Endothelial cell of umbilical vein (primary cell): ENCODE data around the gene HTRA3. TPM values are rescaled to one million over a fixed set of nuclear protein-coding genes. Genes with fewer than 3 reads are reported as not detected.

Experiments used
- BruUV-seq: library from RNA; stranded (reverse); fragments of 400-500 nt; replicated peaks from 2 replicates; lab custom pipeline; 2021; lab: Mats Ljungman, UMichigan
- CTCF ChIA-PET: fragments of 300-600, 350-600 bp; sonication (Branson Sonifier 250); formaldehyde crosslinking; loops from one replicate; lab custom pipeline; 2021; ENCODE audit warnings: antibody characterized with exemption, inconsistent platforms; lab: Charles Lee
- POLR2A ChIA-PET: fragments of 300-600, 350-600 bp; sonication (Branson Sonifier 250); formaldehyde crosslinking; loops from one replicate; lab custom pipeline; 2021; ENCODE audit warnings: antibody characterized with exemption, inconsistent platforms; lab: Charles Lee
- DNase-seq: peaks from one replicate; pipeline ENCODE4 v3.0.0-alpha.2; 2011; ENCODE audit warnings: low read depth, low spot score
- FAIRE-seq: peaks from 2 replicates; lab custom pipeline; 2011; peaks lifted over from hg19 to GRCh38; lab: Jason Lieb, UNC
- H2AFZ ChIP-seq: 2 replicates; pipeline ENCODE4 v1.6.0; 2012; ENCODE audit warnings: low read depth, low read length, control low read depth, inconsistent platforms
- H3K27ac ChIP-seq: 2 replicates; pipeline ENCODE4 v1.5.1; 2011; ENCODE audit warnings: low read depth, mild to moderate bottlenecking, control low read depth, low read length, moderate library complexity; ENCODE audit not compliant: insufficient read depth
- H3K27me3 ChIP-seq, 2 experiments: 2 replicates each; pipeline versions ENCODE4 v1.6.0 to v1.6.1; 2011; ENCODE audit warnings: low read length in 2 of 2, mixed read lengths in 1 of 2; ENCODE audit not compliant: control insufficient read depth in 2 of 2, insufficient read depth in 2 of 2
- H3K36me3 ChIP-seq, 2 experiments: 2 replicates in 1 of 2; 3 replicates in 1 of 2; pipeline ENCODE4 v1.5.1; 2011; ENCODE audit warnings: low read length in 2 of 2, mild to moderate bottlenecking in 1 of 2, moderate library complexity in 1 of 2; ENCODE audit not compliant: control insufficient read depth in 2 of 2, insufficient read depth in 2 of 2; ENCODE audit errors: extremely low read depth in 1 of 2
- H3K4me1 ChIP-seq: 3 replicates; pipeline ENCODE4 v1.5.1; 2011; ENCODE audit warnings: mild to moderate bottlenecking, low read length; ENCODE audit not compliant: control insufficient read depth, insufficient read depth; ENCODE audit errors: extremely low read depth
- H3K4me2 ChIP-seq: 2 replicates; pipeline ENCODE4 v1.6.1; 2011; ENCODE audit warnings: low read length, control low read depth, mixed read lengths; ENCODE audit not compliant: insufficient read depth
- H3K4me3 ChIP-seq, 3 experiments: fragments of 200-600 bp in 1 of 3; sonication (generic), shearing (Covaris generic) in 1 of 3; replicated peaks in 1 of 3; 2 replicates each; pipeline ENCODE4 v1.5.1; 2011 to 2016; ENCODE audit warnings: control low read depth in 3 of 3, low read length in 3 of 3, mild to moderate bottlenecking in 2 of 3, inconsistent platforms in 1 of 3, low read depth in 1 of 3, moderate library complexity in 1 of 3; ENCODE audit not compliant: insufficient read depth in 1 of 3
- H3K79me2 ChIP-seq: 2 replicates; pipeline ENCODE4 v1.6.0; 2012; ENCODE audit warnings: low read length, inconsistent platforms; ENCODE audit not compliant: control insufficient read depth, insufficient read depth
- H3K9ac ChIP-seq: replicated peaks from 2 replicates; pipeline ENCODE3; 2011; ENCODE audit warnings: low read length, control low read depth; ENCODE audit not compliant: insufficient read depth; ENCODE audit errors: extremely low read depth
- H3K9me1 ChIP-seq: replicated peaks from 3 replicates; pipeline ENCODE4 v1.6.0; 2011; ENCODE audit warnings: mild to moderate bottlenecking, low read length; ENCODE audit not compliant: control insufficient read depth, insufficient read depth; ENCODE audit errors: extremely low read depth
- H3K9me3 ChIP-seq: replicated peaks from 2 replicates; pipeline ENCODE4 v1.5.1; 2012; ENCODE audit warnings: low read length, inconsistent platforms; ENCODE audit not compliant: control insufficient read depth, insufficient read depth
- H4K20me1 ChIP-seq: replicated peaks from 2 replicates; pipeline ENCODE3; 2011; ENCODE audit warnings: mild to moderate bottlenecking, low read length; ENCODE audit not compliant: control insufficient read depth, insufficient read depth; ENCODE audit errors: extremely low read depth
- EZH2 ChIP-seq: IDR thresholded peaks from 2 replicates; pipeline ENCODE4 v1.6.1; 2012; ENCODE audit warnings: borderline replicate concordance, low read depth, mild to moderate bottlenecking, moderate library complexity, low read length, inconsistent platforms; ENCODE audit not compliant: severe bottlenecking
- FOS ChIP-seq: IDR thresholded peaks from 2 replicates; pipeline ENCODE4 v1.6.1; 2011; ENCODE audit warnings: mild to moderate bottlenecking, low read length, moderate library complexity, borderline replicate concordance; ENCODE audit not compliant: insufficient read depth
- GATA2 ChIP-seq: IDR thresholded peaks from 2 replicates; pipeline ENCODE4 v1.7.0; 2011; ENCODE audit warnings: low read depth, mild to moderate bottlenecking, moderate library complexity, mixed read lengths, low read length; ENCODE audit not compliant: insufficient read length, insufficient read depth
- JUN ChIP-seq: IDR thresholded peaks from 2 replicates; pipeline ENCODE4 v1.6.1; 2011; ENCODE audit warnings: borderline replicate concordance, low read depth; ENCODE audit not compliant: insufficient read length, insufficient read depth
- MYC ChIP-seq: IDR thresholded peaks from one replicate; pipeline ENCODE4 v1.6.1; 2011; ENCODE audit warnings: mild to moderate bottlenecking, low read depth, low read length
- POLR2A ChIP-seq: IDR thresholded peaks from 2 replicates; pipeline ENCODE4 v1.6.1; 2012; ENCODE audit warnings: low read depth, mild to moderate bottlenecking, control low read depth, low read length
- POLR2AphosphoS5 ChIP-seq: IDR thresholded peaks from 2 replicates; pipeline ENCODE4 v1.6.1; 2012; ENCODE audit warnings: low read depth, mild to moderate bottlenecking, control low read depth, low read length, moderate library complexity; ENCODE audit not compliant: insufficient read depth
- dilution Hi-C: fragments of 300-500 bp; cut with MboI; formaldehyde crosslinking; loops from one replicate; pipeline ENCODE4 v1.15.0; 2019; ENCODE audit warnings: low sequenced_read_pairs; ENCODE audit not compliant: extremely low pct_ligation_motif_present
- intact Hi-C: fragments of 100-400 bp; cut with micrococcal nuclease; formaldehyde crosslinking; loops from one replicate; pipeline ENCODE4 v1.10.0; 2022
- polyA plus RNA-seq, 4 experiments: library from polyadenylated mRNA; depleted of rRNA in 3 of 4; stranded (reverse) in 3 of 4; unstranded in 1 of 4; fragments of >200 nt; gene quantifications; 2 replicates each; pipeline versions ENCODE4 v1.2.1 to v1.2.3, GENCODE V29; 2011 to 2012; ENCODE audit warnings: missing spikeins in 1 of 4
- total RNA-seq: library from RNA; stranded (reverse); gene quantifications from 2 replicates; pipeline ENCODE4 v1.2.3, GENCODE V29; 2021
- TF ChIP-seq, protein P1 (sequence below): IDR thresholded peaks from 2 replicates; pipeline ENCODE4 v1.6.1; 2011; ENCODE audit not compliant: insufficient read depth, insufficient read length
- TF ChIP-seq, protein P2 (sequence below), 2 donors: IDR thresholded peaks; 1 replicate in 1 of 2; 2 replicates in 1 of 2; pipeline ENCODE4 v1.5.1; 2011; ENCODE audit warnings: low read length in 2 of 2, mild to moderate bottlenecking in 2 of 2, moderate library complexity in 2 of 2, control low read depth in 1 of 2, inconsistent platforms in 1 of 2, low read depth in 1 of 2; ENCODE audit not compliant: insufficient read depth in 1 of 2; ENCODE audit errors: extremely low read depth in 1 of 2

The HTRA3 gene
- total and polyA plus RNA-seq, 2 donors (not counting 3 experiments of a cell fraction or from before 2014, with no cell fraction given) = 9.0 to 12.0 TPM

DNA sequence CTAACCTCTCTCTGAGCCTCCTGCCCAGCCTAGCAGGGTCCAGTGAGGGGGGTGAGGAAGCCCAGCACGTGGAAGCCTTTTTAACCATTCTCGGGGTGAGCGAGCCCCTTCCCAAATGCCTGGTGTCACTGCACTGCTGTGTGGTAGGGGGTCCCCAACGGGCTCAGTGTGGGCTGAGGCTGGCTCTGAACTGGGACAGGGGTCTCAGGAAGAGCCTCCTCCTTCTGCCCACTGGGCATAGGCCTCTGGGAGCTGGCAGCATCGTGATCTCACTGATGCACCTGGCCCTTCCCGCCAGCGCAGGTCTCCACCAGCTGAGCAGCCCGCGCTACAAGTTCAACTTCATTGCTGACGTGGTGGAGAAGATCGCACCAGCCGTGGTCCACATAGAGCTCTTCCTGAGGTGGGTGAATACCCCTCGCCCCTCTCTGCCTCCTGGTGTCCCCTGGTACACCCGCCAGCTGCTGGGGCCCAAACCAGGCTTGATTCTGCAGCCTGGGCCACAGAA lies 12.6 kb downstream of the HTRA3 start:
- no peaks in the 10 kb centered on the region for H3K27me3 ChIP-seq
- POLR2A ChIA-PET = no interaction called here
- CTCF ChIA-PET = interaction anchor here (2.9 kb wide), 1 partner anchor 15 kb away, joined by 9 read pairs; no protein-coding TSS in a partner anchor
- no peak for FAIRE-seq
- H4K20me1 ChIP-seq = no peaks in the 10 kb centered on the region
- no peak overlapping the region for H3K4me2 ChIP-seq
- TF ChIP-seq POLR2AphosphoS5 (no peak), GATA2 (no peak), JUN (no peak), POLR2A (no peak), MYC (no peak), FOS (no peak), EZH2 (no peak)
- TF ChIP-seq, protein P1, sequence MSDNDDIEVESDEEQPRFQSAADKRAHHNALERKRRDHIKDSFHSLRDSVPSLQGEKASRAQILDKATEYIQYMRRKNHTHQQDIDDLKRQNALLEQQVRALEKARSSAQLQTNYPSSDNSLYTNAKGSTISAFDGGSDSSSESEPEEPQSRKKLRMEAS = no peak
- TF ChIP-seq, protein P2, sequence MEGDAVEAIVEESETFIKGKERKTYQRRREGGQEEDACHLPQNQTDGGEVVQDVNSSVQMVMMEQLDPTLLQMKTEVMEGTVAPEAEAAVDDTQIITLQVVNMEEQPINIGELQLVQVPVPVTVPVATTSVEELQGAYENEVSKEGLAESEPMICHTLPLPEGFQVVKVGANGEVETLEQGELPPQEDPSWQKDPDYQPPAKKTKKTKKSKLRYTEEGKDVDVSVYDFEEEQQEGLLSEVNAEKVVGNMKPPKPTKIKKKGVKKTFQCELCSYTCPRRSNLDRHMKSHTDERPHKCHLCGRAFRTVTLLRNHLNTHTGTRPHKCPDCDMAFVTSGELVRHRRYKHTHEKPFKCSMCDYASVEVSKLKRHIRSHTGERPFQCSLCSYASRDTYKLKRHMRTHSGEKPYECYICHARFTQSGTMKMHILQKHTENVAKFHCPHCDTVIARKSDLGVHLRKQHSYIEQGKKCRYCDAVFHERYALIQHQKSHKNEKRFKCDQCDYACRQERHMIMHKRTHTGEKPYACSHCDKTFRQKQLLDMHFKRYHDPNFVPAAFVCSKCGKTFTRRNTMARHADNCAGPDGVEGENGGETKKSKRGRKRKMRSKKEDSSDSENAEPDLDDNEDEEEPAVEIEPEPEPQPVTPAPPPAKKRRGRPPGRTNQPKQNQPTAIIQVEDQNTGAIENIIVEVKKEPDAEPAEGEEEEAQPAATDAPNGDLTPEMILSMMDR (IDR thresholded peaks at IDR 0.05; ENCODE audit: extremely low read depth in 1 of 2, insufficient read depth in 1 of 2, low read depth in 1 of 2, low read length in 2 of 2) = no peak
- intact Hi-C loops (no loop called here), dilution Hi-C loops (no loop called here)
- no peaks in the 10 kb centered on the region for H3K79me2 ChIP-seq
- no peaks in the 10 kb centered on the region for H3K9me3 ChIP-seq
- H3K36me3 ChIP-seq = no peaks in the 10 kb centered on the region
- H3K4me3 ChIP-seq = no peak overlapping the region
- no peak overlapping the region for H3K27ac ChIP-seq
- no peak overlapping the region for H2AFZ ChIP-seq
- H3K4me1 ChIP-seq = peaks cover 9% of the 10 kb centered on the region
- H3K9ac ChIP-seq = no peak overlapping the region
- DNase-seq = no peak
- no peaks in the 10 kb centered on the region for H3K9me1 ChIP-seq
- BruUV-seq = no TSS peak
